K562 (cell line): Measurements from ENCODE around the gene SEC63. TPM values are rescaled to one million over a fixed set of nuclear protein-coding genes. Genes with fewer than 3 reads are reported as not detected.

Experiments
- ATAC-seq: fragments of 200-7000 bp; cut with Tn5 transposase; 3 replicates; pipeline ENCODE4 v1.9.1; 2020; ENCODE audit warnings: moderate library complexity
- BruUV-seq: library from RNA; stranded (reverse); fragments of 400-500 nt; replicated peaks from 2 replicates; lab custom pipeline; 2021; lab: Mats Ljungman, UMichigan
- CTCF ChIA-PET: fragments of 300-600 bp; formaldehyde crosslinking; extraction: SDS; loops from one replicate; lab custom pipeline; 2021; ENCODE audit warnings: low intra/inter-chr PET ratio; lab: Yijun Ruan, JAX
- POLR2A ChIA-PET: fragments of 300-600, 350-650 bp; sonication (Branson Sonifier 250); formaldehyde crosslinking; extraction: SDS; loops from one replicate; lab custom pipeline; 2021; ENCODE audit warnings: antibody characterized with exemption, inconsistent platforms; lab: Yijun Ruan, JAX
- DNase-seq, 4 experiments: peaks; one replicate each; pipeline versions ENCODE4 v3.0.0 to v3.0.0-alpha.2; 2011 to 2018; ENCODE audit warnings: low spot score in 3 of 4, mixed read lengths in 3 of 4; ENCODE audit errors: extremely low read depth in 1 of 4
- FAIRE-seq: peaks from 2 replicates; lab custom pipeline; 2011; peaks lifted over from hg19 to GRCh38; lab: Jason Lieb, UNC
- H2AFZ ChIP-seq: 2 replicates; pipeline ENCODE4 v1.6.0; 2011; ENCODE audit warnings: low read depth, low read length, control low read depth, inconsistent platforms
- H3K27ac ChIP-seq: fragments of 200-600 bp; 3 replicates; pipeline ENCODE4 v1.8.0; 2011; ENCODE audit warnings: low read depth, mild to moderate bottlenecking, control low read depth, inconsistent platforms, low read length, moderate library complexity, mixed read lengths; ENCODE audit errors: extremely low read depth
- H3K27me3 ChIP-seq, 2 experiments: fragments of 300-600 bp in 1 of 2; 2 replicates in 1 of 2; 3 replicates in 1 of 2; pipeline versions ENCODE4 v1.6.0 to v1.8.0; 2011; ENCODE audit warnings: inconsistent platforms in 2 of 2, low read length in 2 of 2, mild to moderate bottlenecking in 1 of 2, mixed read lengths in 1 of 2, moderate library complexity in 1 of 2; ENCODE audit not compliant: control insufficient read depth in 2 of 2, insufficient read depth in 2 of 2
- H3K36me3 ChIP-seq: fragments of 300-600 bp; 3 replicates; pipeline ENCODE4 v1.8.0; 2011; ENCODE audit warnings: mild to moderate bottlenecking, low read length, inconsistent platforms; ENCODE audit not compliant: control insufficient read depth, insufficient read depth
- H3K4me1 ChIP-seq, 2 experiments: fragments of 200-600 bp in 1 of 2; replicated peaks in 1 of 2; 2 replicates in 1 of 2; 3 replicates in 1 of 2; pipeline versions ENCODE4 v1.5.1 to v1.8.0; 2011; ENCODE audit warnings: inconsistent platforms in 2 of 2, low read length in 2 of 2, mild to moderate bottlenecking in 1 of 2, mixed read lengths in 1 of 2, moderate library complexity in 1 of 2; ENCODE audit not compliant: control insufficient read depth in 2 of 2, insufficient read depth in 2 of 2
- H3K4me2 ChIP-seq: 2 replicates; pipeline ENCODE4 v1.6.1; 2011; ENCODE audit warnings: low read length, control low read depth, inconsistent platforms, mixed read lengths; ENCODE audit not compliant: insufficient read depth
- H3K4me3 ChIP-seq: fragments of 200-600 bp; sonication (generic), shearing (Covaris generic); 2 replicates; pipeline ENCODE4 v1.5.1; 2016; ENCODE audit warnings: control low read depth, inconsistent platforms
- H3K79me2 ChIP-seq: fragments of 200-600 bp; 3 replicates; pipeline ENCODE4 v1.8.0; 2011; ENCODE audit warnings: low read length, inconsistent platforms; ENCODE audit not compliant: control insufficient read depth, insufficient read depth
- H3K9ac ChIP-seq, 2 experiments: 2 replicates each; pipeline versions ENCODE4 v1.6.0 to v1.6.1; 2011; ENCODE audit warnings: low read depth in 2 of 2, low read length in 2 of 2, control low read depth in 1 of 2, inconsistent platforms in 1 of 2, mild to moderate bottlenecking in 1 of 2, mixed read lengths in 1 of 2; ENCODE audit not compliant: insufficient read depth in 1 of 2
- H3K9me1 ChIP-seq: one replicate; pipeline ENCODE4 v1.6.0; 2011; ENCODE audit warnings: inconsistent platforms, mild to moderate bottlenecking, low read length, moderate library complexity; ENCODE audit not compliant: control insufficient read depth, insufficient read depth
- H3K9me3 ChIP-seq: replicated peaks from 2 replicates; pipeline ENCODE4 v1.5.1; 2011; ENCODE audit warnings: low read depth, low read length, inconsistent platforms; ENCODE audit not compliant: control insufficient read depth, insufficient read depth
- H4K20me1 ChIP-seq: replicated peaks from 2 replicates; pipeline ENCODE4 v1.6.1; 2011; ENCODE audit warnings: low read length, inconsistent platforms, mixed read lengths; ENCODE audit not compliant: control insufficient read depth, insufficient read depth
- E2F1 ChIP-seq: sonication (generic); formaldehyde crosslinking; IDR thresholded peaks from 2 replicates; pipeline ENCODE4 v1.8.1; 2023; ENCODE audit warnings: mild to moderate bottlenecking, missing genetic modification reagents, moderate library complexity
- FOSL1 ChIP-seq: fragments of 200-800 bp; sonication (Bioruptor generic); conservative IDR thresholded peaks from 2 replicates; pipeline ENCODE4 v1.6.1; 2016; ENCODE audit warnings: missing genetic modification characterization, missing compliant biosample characterization
- FOXM1 ChIP-seq, 2 experiments: fragments of 450-650 bp in 1 of 2; sonication (generic) in 1 of 2; formaldehyde crosslinking in 1 of 2; IDR thresholded peaks; 2 replicates each; pipeline versions ENCODE4 v1.6.1 to v1.9.0; 2017 to 2022; ENCODE audit warnings: low read depth in 2 of 2, mild to moderate bottlenecking in 2 of 2, missing genetic modification reagents in 1 of 2, moderate library complexity in 1 of 2
- HBP1 ChIP-seq: fragments of 450-650 bp; formaldehyde crosslinking; IDR thresholded peaks from 2 replicates; pipeline ENCODE4 v1.4.0; 2022; ENCODE audit warnings: missing genetic modification characterization
- ZNF449 ChIP-seq: fragments of 250-450 bp; sonication (Bioruptor Pico); IDR thresholded peaks from 2 replicates; pipeline ENCODE4 v1.8.0; 2022; ENCODE audit warnings: moderate library complexity, mild to moderate bottlenecking, inconsistent platforms
- WGBS: fragments of 100-300 bp; shearing (Covaris generic); methylation state at CpG from one replicate; pipeline ENCODE4 v1.1.6; 2016; ENCODE audit warnings: low coverage, mixed read lengths; ENCODE audit not compliant: insufficient coverage; ENCODE audit errors: missing lambda C conversion rate; 5-methylcytosine and 5-hydroxymethylcytosine counted together
- in situ Hi-C: fragments of 300-500 bp; cut with MboI; formaldehyde crosslinking; loops from 4 replicates; pipeline ENCODE4 v1.15.0; 2018; ENCODE audit warnings: inconsistent platforms, mixed read lengths
- intact Hi-C: fragments of 100-400 bp; cut with micrococcal nuclease; formaldehyde crosslinking; loops from 2 replicates; pipeline ENCODE4 v1.14.2; 2022
- polyA plus RNA-seq, 8 experiments: library from polyadenylated mRNA; depleted of rRNA in 4 of 8; stranded (reverse) in 5 of 8; unstranded in 3 of 8; fragments of >200 nt; fragmentation: Nextera tagmentation in 2 of 8; fragmentation: Illumina TruSeq in 1 of 8; extraction: Ambion mirVana in 2 of 8; extraction: Trizol in 1 of 8; gene quantifications; 2 replicates each; pipeline versions ENCODE4 v1.2.1 to v1.2.3, GENCODE V29; 2011 to 2014; ENCODE audit warnings: inconsistent platforms in 1 of 8, missing spikeins in 1 of 8
- total RNA-seq, 7 experiments: library from RNA; depleted of rRNA in 6 of 7; stranded (reverse); fragments of >200 nt in 6 of 7; fragmentation: Illumina TruSeq in 2 of 7; extraction: Trizol in 2 of 7; gene quantifications; 2 replicates each; pipeline versions ENCODE4 v1.2.1 to v1.2.3, GENCODE V29; 2011 to 2021; ENCODE audit warnings: low replicate concordance in 1 of 7
- TF ChIP-seq, protein P1 (sequence below): fragments of 450-650 bp; formaldehyde crosslinking; IDR thresholded peaks from 2 replicates; pipeline ENCODE4 v1.4.0; 2020; ENCODE audit warnings: mild to moderate bottlenecking, moderate library complexity

Gene SEC63
- total and polyA plus RNA-seq, 9 of the 15 experiments (the other 6 are each of a cell fraction or from before 2014, with no cell fraction given): 13.8 to 74.6 (median 28.4) TPM

DNA sequence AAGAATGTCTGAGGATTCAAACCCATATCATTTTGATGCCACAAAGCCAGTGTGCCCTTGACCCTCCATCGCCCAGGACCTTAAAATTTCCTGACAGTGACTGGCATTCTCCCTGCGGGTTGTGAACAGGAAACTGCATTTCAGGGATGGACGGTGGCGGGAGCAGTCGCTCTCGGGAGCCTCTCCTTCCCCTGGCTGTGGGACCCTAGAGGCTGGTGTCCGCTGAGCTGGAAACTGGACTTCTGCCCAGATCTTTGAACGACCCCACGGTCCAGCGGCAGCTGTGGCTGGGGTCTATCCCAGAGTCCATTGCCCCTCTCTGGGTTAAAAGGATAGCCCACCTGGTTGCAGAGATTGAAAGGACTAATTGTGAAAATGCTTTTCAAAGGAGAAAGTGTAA, 1.4 kb upstream of the SEC63 start:
- Histone ChIP-seq H3K4me2 (peak overlapping the region; percentile 77), H2AFZ (peak overlapping the region; percentile 97), H3K27ac (peak overlapping the region; percentile 24; the same call in 1 of the 3 replicates), H3K4me3 (peak overlapping the region; percentile 94), H3K4me1 (peaks cover 12 to 16% of the 10 kb centered on the region in 2 experiments; a peak in 4 of 5 replicates), H3K9me1 (no peaks in the 10 kb centered on the region), H3K9ac (peak overlapping the region; percentile 65 to 96), H3K9me3 (no peaks in the 10 kb centered on the region), H3K27me3 (no peaks in the 10 kb centered on the region), H3K36me3 (peaks cover 7% of the 10 kb centered on the region; the same call in 2 of the 3 replicates), H4K20me1 (no peaks in the 10 kb centered on the region), H3K79me2 (peaks cover 45% of the 10 kb centered on the region)
- POLR2A ChIA-PET: interaction anchor here (2.3 kb wide), 1 partner anchor 12 kb away, joined by 4 read pairs; no protein-coding TSS in a partner anchor
- TF ChIP-seq E2F1 (CRISPR knock-in tag) (no peak), HBP1 (no peak), ZNF449 (CRISPR knock-in tag) (no peak), FOSL1 (tag) (no peak), FOXM1 (IDR thresholded peaks at IDR 0.05; ENCODE audit: low read depth) (no peak), FOXM1 (CRISPR knock-in tag; IDR thresholded peaks at IDR 0.05; ENCODE audit: low read depth) (no peak)
- TF ChIP-seq, protein P1, sequence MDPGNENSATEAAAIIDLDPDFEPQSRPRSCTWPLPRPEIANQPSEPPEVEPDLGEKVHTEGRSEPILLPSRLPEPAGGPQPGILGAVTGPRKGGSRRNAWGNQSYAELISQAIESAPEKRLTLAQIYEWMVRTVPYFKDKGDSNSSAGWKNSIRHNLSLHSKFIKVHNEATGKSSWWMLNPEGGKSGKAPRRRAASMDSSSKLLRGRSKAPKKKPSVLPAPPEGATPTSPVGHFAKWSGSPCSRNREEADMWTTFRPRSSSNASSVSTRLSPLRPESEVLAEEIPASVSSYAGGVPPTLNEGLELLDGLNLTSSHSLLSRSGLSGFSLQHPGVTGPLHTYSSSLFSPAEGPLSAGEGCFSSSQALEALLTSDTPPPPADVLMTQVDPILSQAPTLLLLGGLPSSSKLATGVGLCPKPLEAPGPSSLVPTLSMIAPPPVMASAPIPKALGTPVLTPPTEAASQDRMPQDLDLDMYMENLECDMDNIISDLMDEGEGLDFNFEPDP (CRISPR knock-in tag): no peak
- DNase-seq (no peak), FAIRE-seq (peak; percentile 77), ATAC-seq (no peak)
- CTCF ChIA-PET: no interaction called here
- in situ Hi-C loops (no loop called here), intact Hi-C loops (no loop called here)
- no TSS peak for BruUV-seq
- WGBS: 7% methylated on average over 10 of the region's 10 CpGs
